Measurements from ENCODE around the gene TLR10. TPM values are rescaled to one million over a fixed set of nuclear protein-coding genes. Genes with fewer than 3 reads are reported as not detected.

The TLR10 gene
- total RNA-seq, 1 donor from 2014 or later = 0.22 TPM

- DNase-seq (ENCODE audit: extremely low spot score, unreplicated experiment) = no peak
- H3K36me3 Mint-ChIP-seq = no peaks in the 10 kb centered on the region
- H3K4me3 Mint-ChIP-seq = no peak overlapping the region
- no peak overlapping the region for H3K27ac Mint-ChIP-seq
- H3K9me3 Mint-ChIP-seq = no peaks in the 10 kb centered on the region
- peaks cover 5% of the 10 kb centered on the region for H3K4me1 Mint-ChIP-seq (ENCODE audit: unreplicated experiment)
- no peaks in the 10 kb centered on the region for H3K27me3 Mint-ChIP-seq
- no peak for TF ChIP-seq CTCF (conservative IDR thresholded peaks at IDR 0.05)
These were observed 49.1 kb downstream of the TLR10 start for GRCh38 chr4:38733663-38734062.

- Mint-ChIP-seq H3K4me3 (no peak overlapping the region), H3K36me3 (no peaks in the 10 kb centered on the region), H3K27ac (no peak overlapping the region), H3K4me1 (ENCODE audit: unreplicated experiment) (peaks cover 11% of the 10 kb centered on the region), H3K27me3 (no peaks in the 10 kb centered on the region), H3K9me3 (no peaks in the 10 kb centered on the region)
- peak; percentile 99 for TF ChIP-seq CTCF (conservative IDR thresholded peaks at IDR 0.05)
- DNase-seq (ENCODE audit: extremely low spot score, unreplicated experiment) = peak; percentile 85
These were observed 51.8 kb downstream of the TLR10 start for GRCh38 chr4:38730830-38731646.

- H3K4me3 Mint-ChIP-seq = no peak overlapping the region
- no peak overlapping the region for H3K27ac Mint-ChIP-seq
- no peaks in the 10 kb centered on the region for H3K27me3 Mint-ChIP-seq
- DNase-seq (ENCODE audit: extremely low spot score, unreplicated experiment) = no peak
- TF ChIP-seq CTCF (conservative IDR thresholded peaks at IDR 0.05) = no peak
- peaks cover 11% of the 10 kb centered on the region for H3K4me1 Mint-ChIP-seq (ENCODE audit: unreplicated experiment)
- no peaks in the 10 kb centered on the region for H3K9me3 Mint-ChIP-seq
- no peaks in the 10 kb centered on the region for H3K36me3 Mint-ChIP-seq
These were observed 52.3 kb downstream of the TLR10 start for GRCh38 chr4:38730493-38730829.

- H3K4me3 Mint-ChIP-seq = no peak overlapping the region
- H3K27ac Mint-ChIP-seq = peak overlapping the region; percentile 71
- no peak for DNase-seq (ENCODE audit: extremely low spot score, unreplicated experiment)
- H3K36me3 Mint-ChIP-seq = no peaks in the 10 kb centered on the region
- H3K9me3 Mint-ChIP-seq = no peaks in the 10 kb centered on the region
- TF ChIP-seq CTCF (conservative IDR thresholded peaks at IDR 0.05) = no peak
- H3K27me3 Mint-ChIP-seq = no peaks in the 10 kb centered on the region
- peaks cover 20% of the 10 kb centered on the region for H3K4me1 Mint-ChIP-seq (ENCODE audit: unreplicated experiment)
These were observed 54.1 kb downstream of the TLR10 start for GRCh38 chr4:38728631-38729141.

- Mint-ChIP-seq H3K4me3 (no peak overlapping the region), H3K27ac (peak overlapping the region; percentile 25), H3K36me3 (no peaks in the 10 kb centered on the region), H3K9me3 (no peaks in the 10 kb centered on the region), H3K4me1 (ENCODE audit: unreplicated experiment) (peaks cover 25% of the 10 kb centered on the region), H3K27me3 (no peaks in the 10 kb centered on the region)
- no peak for DNase-seq (ENCODE audit: extremely low spot score, unreplicated experiment)
- no peak for TF ChIP-seq CTCF (conservative IDR thresholded peaks at IDR 0.05)
These were observed 58.3 kb downstream of the TLR10 start for GRCh38 chr4:38724475-38724808.

Data from type B pancreatic cell (in vitro differentiated cells).